ENCODE measurements around the gene PAQR8.

- no peak for TF ChIP-seq POLR2A (IDR thresholded peaks at IDR 0.05)
- no peak for TF ChIP-seq CTCF (IDR thresholded peaks at IDR 0.05)
These were observed 20.2 kb upstream of the PAQR8 start for GRCh38 chr6:52341561-52342260.

Measured in heart left ventricle (tissue), 13 donors.